ENCODE results near the gene PRRT1. TPM values are rescaled to one million over a fixed set of nuclear protein-coding genes. Genes with fewer than 3 reads are reported as not detected.
"Not testable (repeated sequence)": the region's sequence is repeated elsewhere in the genome, so short reads cannot be mapped to it uniquely, and the experiment has no call there.

Gene PRRT1
- total RNA-seq: 1 to 10 TPM; 1.4 to 1.5 TPM

GRCh38 chr6:32151863-32152768 is at the start of gene PRRT1:
Gene PRRT1, minus strand, starts transcription at chr6:32151939. Its CDS starts 112 bp downstream, at chr6:32151827.
- H3K4me1 Mint-ChIP-seq: peaks cover 56% of the 10 kb centered on the region
- DNase-seq: no peak
- peaks cover 21% of the 10 kb centered on the region for H3K27me3 Mint-ChIP-seq
- peak within 1 kb of the TSS; percentile 26 for H3K27ac Mint-ChIP-seq
- H3K4me3 Mint-ChIP-seq: peak within 1 kb of the TSS; percentile 97
- H3K36me3 Mint-ChIP-seq: peaks cover 7% of the 10 kb centered on the region
- no peaks in the 10 kb centered on the region for H3K9me3 Mint-ChIP-seq

DNA sequence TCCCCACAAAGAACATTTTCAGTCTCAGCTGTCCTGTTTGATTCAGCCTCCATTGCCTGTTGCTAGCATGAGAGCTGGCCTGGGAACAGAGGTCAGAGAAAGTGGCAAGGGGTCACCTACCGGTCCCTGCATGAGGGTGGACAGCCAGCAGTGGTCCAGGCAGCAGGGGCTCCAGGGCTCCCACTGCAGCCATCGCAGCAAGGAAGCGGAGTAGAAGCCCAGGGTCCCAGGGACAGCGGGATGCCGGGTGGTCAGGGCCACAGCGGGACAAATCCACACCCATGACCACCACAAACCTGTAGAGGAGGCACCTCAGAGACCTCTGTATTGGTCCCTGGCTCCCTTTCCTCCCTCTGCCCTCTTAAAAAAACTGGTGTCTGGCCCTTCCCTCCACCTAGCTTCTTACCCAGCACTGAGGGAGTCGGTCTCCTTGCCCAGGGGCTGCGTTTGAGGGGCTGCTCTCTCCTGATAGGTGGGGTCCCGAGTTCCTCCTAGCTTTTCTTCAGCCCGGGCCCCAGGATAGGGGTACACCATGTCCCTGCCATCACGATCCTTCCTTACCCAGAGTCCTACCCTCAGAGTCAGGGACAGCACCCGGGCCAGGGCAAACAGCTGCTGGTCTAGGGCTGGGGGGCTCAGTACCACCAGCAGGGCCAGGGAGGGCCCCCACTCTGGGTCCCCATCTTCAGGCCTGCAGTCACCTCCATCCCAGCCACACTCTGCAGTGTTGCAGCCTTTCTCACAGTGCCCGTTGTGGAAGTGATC is 49.2 kb upstream of the PRRT1 start:
- peaks cover 5% of the 10 kb centered on the region for H3K4me1 Mint-ChIP-seq
- H3K27me3 Mint-ChIP-seq: no peaks in the 10 kb centered on the region
- no peak for DNase-seq
- H3K9me3 Mint-ChIP-seq: no peaks in the 10 kb centered on the region
- H3K27ac Mint-ChIP-seq: no peak overlapping the region
- no peak overlapping the region for H3K4me3 Mint-ChIP-seq
- no peaks in the 10 kb centered on the region for H3K36me3 Mint-ChIP-seq

DNA sequence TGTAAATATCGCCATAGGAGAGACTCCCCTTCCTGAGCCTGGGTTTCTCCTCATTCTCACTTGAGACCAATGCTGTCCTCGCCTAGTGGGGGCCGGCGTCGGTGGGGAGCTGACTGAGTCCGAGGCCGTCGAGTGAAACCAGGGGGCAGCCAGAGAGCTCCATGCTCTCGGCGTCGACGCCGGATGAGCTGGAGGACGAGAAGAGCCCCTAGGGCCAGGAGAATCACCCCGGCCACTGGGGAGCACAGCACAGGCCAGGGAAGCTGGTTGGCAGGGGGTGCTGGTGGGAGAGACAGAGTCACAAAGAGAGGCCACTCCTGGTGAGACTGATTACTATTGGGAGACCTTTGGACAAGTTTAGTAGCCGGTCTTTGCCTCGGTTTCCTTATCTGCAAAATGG is 47.1 kb upstream of the PRRT1 start:
- H3K27me3 Mint-ChIP-seq: no peaks in the 10 kb centered on the region
- H3K4me1 Mint-ChIP-seq: peaks cover 18% of the 10 kb centered on the region
- no peak for DNase-seq
- no peak overlapping the region for H3K4me3 Mint-ChIP-seq
- H3K9me3 Mint-ChIP-seq: no peaks in the 10 kb centered on the region
- H3K27ac Mint-ChIP-seq: no peak overlapping the region
- peaks cover 2% of the 10 kb centered on the region for H3K36me3 Mint-ChIP-seq

GRCh38 chr6:32198345-32198696 is 46.6 kb upstream of the PRRT1 start:
- no peaks in the 10 kb centered on the region for H3K27me3 Mint-ChIP-seq
- H3K27ac Mint-ChIP-seq: no peak overlapping the region
- H3K36me3 Mint-ChIP-seq: peaks cover 2% of the 10 kb centered on the region

DNA sequence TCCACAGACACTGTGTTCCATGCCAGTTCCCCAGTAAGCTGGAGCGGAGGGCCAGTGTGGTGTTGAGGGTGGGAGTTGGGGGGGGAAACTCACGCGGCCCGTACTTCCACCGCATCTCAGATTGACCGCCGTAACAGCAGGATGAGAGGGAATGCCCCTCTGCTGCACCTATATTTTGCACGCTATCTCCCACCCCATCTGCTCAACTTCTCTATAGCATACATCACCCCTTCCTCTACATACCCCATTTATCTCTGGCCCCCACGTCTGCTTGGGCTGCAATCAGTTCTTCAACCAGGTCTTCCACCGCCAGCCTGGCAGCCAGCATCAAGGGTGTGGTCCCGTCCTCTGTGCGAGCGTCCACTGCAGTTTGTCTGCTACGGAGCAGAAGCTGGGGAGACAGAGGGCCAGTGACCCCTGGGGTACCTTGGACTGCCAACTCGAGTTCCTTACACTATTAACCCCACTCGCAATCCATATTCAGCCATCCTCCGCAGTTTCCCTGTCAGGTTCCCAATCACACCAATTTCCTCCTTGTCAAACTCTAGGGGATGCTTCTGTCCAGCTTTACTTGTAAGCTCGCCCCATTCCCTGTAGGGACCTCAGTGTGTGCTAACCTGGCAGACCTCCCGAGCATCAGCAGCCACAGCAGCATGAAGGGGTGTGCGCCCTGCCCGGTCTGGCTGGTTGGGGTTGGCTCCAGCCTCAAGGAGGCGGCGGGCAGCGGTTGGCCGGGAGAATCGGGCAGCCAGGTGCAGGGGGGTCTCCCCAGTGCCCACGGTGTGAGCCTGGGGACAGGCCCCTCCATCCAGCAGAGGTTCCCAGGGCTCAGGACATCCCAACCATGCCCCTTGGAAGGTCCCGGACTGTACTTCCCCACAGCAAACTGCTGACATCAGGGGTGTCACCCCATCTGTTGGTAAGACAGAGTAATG is 45.2 kb upstream of the PRRT1 start:
- no peak for DNase-seq
- Mint-ChIP-seq H3K36me3 (peaks cover 3% of the 10 kb centered on the region), H3K27me3 (no peaks in the 10 kb centered on the region), H3K27ac (peak overlapping the region; percentile 99), H3K4me3 (peak overlapping the region; percentile 96), H3K4me1 (peaks cover 31% of the 10 kb centered on the region), H3K9me3 (no peaks in the 10 kb centered on the region)

More at GRCh38 chr6:32198345-32198696, 46.6 kb upstream of the PRRT1 start:
- Mint-ChIP-seq H3K9me3 (no peaks in the 10 kb centered on the region), H3K4me1 (peaks cover 24% of the 10 kb centered on the region), H3K4me3 (no peak overlapping the region)
- DNase-seq: no peak

GRCh38 chr6:32195902-32196681 is 44.4 kb upstream of the PRRT1 start:
- peak overlapping the region; percentile 96 for H3K4me3 Mint-ChIP-seq
- peaks cover 31% of the 10 kb centered on the region for H3K4me1 Mint-ChIP-seq
- peak; percentile 78 for DNase-seq
- no peaks in the 10 kb centered on the region for H3K27me3 Mint-ChIP-seq
- no peaks in the 10 kb centered on the region for H3K9me3 Mint-ChIP-seq
- peaks cover 6% of the 10 kb centered on the region for H3K36me3 Mint-ChIP-seq
- H3K27ac Mint-ChIP-seq: peak overlapping the region; percentile 99

DNA sequence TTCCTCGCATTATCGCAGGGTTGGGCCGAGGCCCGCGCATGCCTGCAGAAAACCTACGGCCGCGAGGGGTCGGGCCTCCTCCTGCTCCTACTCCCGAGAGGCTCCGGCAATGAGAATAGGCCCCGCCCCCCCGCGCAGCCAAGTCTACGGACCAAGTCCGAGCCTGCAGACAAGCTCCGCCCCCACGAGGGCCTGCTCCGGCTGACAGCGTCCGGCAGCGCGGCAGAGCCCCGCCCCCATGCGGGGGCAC is 43.8 kb upstream of the PRRT1 start:
- peak overlapping the region; percentile 99 for H3K27ac Mint-ChIP-seq
- no peaks in the 10 kb centered on the region for H3K27me3 Mint-ChIP-seq

DNA sequence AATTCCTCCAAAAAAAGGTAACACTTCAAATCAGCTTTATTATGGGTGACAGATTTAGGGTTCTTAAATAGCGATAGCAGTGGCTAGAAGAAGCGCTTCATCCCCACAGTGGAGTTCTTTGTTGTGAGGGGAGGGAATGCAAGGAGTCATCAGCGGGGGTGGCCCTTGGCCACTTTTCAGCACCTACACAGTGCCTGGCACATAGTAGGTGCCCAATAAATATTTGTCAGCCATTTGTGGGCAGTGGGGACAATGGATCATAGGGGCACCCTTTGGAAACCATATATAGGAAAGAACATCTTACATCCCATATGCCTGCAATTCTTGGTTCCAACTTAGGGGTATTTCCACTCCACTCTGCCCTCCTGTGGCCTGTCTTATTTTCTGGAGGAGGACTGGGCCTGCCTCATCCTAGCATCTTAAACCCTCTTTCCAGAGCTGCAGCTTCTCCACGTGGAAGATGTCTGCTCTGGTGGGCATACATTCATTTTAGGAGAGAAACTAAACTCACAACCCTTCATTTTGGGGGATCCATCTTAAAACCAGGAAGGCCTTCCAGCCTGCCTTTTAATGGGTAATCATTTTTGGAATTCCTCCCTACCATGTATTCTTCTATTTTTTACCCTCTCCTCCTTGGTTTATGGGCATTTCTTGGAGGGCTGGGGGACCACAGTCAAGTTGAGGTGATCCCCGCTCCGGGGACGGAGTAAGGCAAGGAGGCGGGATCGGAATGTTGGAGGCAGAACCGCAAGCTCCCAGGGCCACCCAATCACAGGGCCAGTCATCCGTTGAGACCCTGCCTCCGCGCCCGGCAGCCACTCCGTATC is 43.3 kb upstream of the PRRT1 start:
- Mint-ChIP-seq H3K27ac (peak overlapping the region; percentile 94), H3K9me3 (no peaks in the 10 kb centered on the region), H3K4me1 (peaks cover 33% of the 10 kb centered on the region), H3K36me3 (peaks cover 8% of the 10 kb centered on the region), H3K27me3 (no peaks in the 10 kb centered on the region), H3K4me3 (peak overlapping the region; percentile 91)
- DNase-seq: no peak

More for the DNA sequence above, 43.8 kb upstream of the PRRT1 start:
- no peaks in the 10 kb centered on the region for H3K9me3 Mint-ChIP-seq
- peaks cover 8% of the 10 kb centered on the region for H3K36me3 Mint-ChIP-seq
- peak; percentile 100 for DNase-seq
- H3K4me1 Mint-ChIP-seq: peaks cover 33% of the 10 kb centered on the region
- H3K4me3 Mint-ChIP-seq: peak overlapping the region; percentile 96

DNA sequence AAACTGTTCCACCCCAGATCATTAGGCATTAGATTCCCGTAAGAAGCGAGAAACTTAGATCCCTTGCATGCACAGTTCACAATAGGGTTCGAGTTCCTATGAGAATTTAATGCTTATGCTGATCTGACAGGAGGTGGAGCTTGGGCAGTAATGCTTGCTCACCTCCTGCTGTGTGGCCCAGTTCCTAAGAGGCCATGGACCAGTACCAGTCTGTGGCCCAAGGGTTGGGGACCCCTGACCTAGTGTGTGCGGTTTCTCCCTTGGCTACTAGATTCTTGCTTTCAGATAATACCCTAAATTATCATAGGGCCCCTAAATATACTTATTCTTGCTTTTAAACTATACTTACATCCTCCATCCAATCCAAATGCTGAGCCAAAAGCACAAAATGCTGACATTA is 42.6 kb upstream of the PRRT1 start:
- Mint-ChIP-seq H3K27me3 (no peaks in the 10 kb centered on the region), H3K36me3 (peaks cover 9% of the 10 kb centered on the region), H3K9me3 (no peaks in the 10 kb centered on the region), H3K4me1 (peaks cover 33% of the 10 kb centered on the region), H3K27ac (peak overlapping the region; percentile 94), H3K4me3 (peak overlapping the region; percentile 91)
- no peak for DNase-seq

GRCh38 chr6:32193096-32193495 is 41.4 kb upstream of the PRRT1 start:
- H3K27ac Mint-ChIP-seq: peak overlapping the region; percentile 93
- H3K27me3 Mint-ChIP-seq, H3K9me3 Mint-ChIP-seq, DNase-seq: not testable (repeated sequence)
- peaks cover 22% of the 10 kb centered on the region for H3K36me3 Mint-ChIP-seq
- H3K4me3 Mint-ChIP-seq: peak overlapping the region; percentile 92
- peaks cover 41% of the 10 kb centered on the region for H3K4me1 Mint-ChIP-seq

GRCh38 chr6:32192608-32193039 is 40.9 kb upstream of the PRRT1 start, which contains the start of gene GPSM3:
Gene GPSM3, minus strand, starts transcription at chr6:32192643. Its CDS starts 130 bp downstream, at chr6:32192513.
- Mint-ChIP-seq H3K4me3 (peak within 1 kb of the TSS; percentile 92), H3K27ac (peak within 1 kb of the TSS; percentile 93), H3K27me3 (no peaks in the 10 kb centered on the region), H3K36me3 (peaks cover 26% of the 10 kb centered on the region), H3K4me1 (peaks cover 46% of the 10 kb centered on the region), H3K9me3 (no peaks in the 10 kb centered on the region)
- peak; percentile 50 for DNase-seq

DNA sequence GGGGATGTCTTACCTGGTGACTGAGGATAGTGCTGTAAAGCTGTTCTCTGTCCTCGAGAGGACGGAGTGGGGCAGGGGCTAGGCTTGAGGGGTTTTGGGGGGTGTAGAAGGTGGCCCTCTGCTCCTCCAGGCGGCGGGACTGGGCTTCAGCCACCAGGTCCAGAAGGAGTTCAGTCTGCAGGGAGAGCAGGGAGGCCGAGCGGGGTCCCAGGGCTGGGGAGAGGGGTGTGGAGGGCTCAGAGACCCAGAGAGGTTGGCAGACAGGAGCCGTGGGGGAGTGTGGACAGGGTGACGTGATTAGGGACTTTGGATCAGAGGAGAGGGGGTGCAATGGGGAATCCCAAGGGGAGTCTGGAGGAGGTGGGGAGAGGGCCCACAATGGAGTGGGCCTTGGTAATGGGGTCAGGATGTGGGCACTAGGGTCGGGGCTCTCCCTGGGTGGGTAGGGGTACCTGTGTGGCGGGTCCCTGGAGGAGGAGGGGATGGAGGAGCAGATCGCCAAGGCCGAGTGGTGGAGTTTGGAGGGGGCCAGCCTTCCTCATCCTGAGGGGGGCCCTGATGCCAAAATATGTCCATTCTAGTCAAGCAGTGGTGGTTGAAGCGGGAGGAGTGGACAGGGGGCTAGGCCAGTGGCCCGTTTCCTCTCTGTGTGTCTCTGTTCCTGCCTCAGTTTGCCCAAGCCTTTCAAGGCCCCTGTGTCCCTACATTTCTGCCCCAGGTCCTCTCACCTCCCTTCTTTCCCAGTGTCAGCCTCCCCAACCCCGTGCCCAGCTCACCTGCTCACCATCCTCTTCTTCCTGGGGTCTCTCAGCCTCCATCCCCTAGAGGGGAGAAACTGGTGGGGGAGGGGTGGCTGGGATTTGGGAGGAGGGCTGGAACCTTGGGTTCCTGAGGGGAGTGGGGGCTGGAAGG is 40.2 kb upstream of the PRRT1 start:
- Mint-ChIP-seq H3K27ac (peak overlapping the region; percentile 93), H3K4me1 (peaks cover 52% of the 10 kb centered on the region), H3K9me3 (no peaks in the 10 kb centered on the region), H3K27me3 (no peaks in the 10 kb centered on the region), H3K4me3 (peak overlapping the region; percentile 92), H3K36me3 (peaks cover 31% of the 10 kb centered on the region)
- DNase-seq: no peak

Data from activated naive CD8-positive, alpha-beta T cell treated with anti-CD3 and anti-CD28 coated beads for 36 hours (primary cell).